GM12801 (cell line): ENCODE data around the gene ACVR1B.

ENCODE experiments used
- TF ChIP-seq, protein P1 (sequence below): IDR thresholded peaks from one replicate; pipeline ENCODE4 v1.5.1; 2011; ENCODE audit warnings: control low read depth; ENCODE audit not compliant: insufficient read length; ENCODE audit errors: extremely low read depth

ACVR1B gene

DNA sequence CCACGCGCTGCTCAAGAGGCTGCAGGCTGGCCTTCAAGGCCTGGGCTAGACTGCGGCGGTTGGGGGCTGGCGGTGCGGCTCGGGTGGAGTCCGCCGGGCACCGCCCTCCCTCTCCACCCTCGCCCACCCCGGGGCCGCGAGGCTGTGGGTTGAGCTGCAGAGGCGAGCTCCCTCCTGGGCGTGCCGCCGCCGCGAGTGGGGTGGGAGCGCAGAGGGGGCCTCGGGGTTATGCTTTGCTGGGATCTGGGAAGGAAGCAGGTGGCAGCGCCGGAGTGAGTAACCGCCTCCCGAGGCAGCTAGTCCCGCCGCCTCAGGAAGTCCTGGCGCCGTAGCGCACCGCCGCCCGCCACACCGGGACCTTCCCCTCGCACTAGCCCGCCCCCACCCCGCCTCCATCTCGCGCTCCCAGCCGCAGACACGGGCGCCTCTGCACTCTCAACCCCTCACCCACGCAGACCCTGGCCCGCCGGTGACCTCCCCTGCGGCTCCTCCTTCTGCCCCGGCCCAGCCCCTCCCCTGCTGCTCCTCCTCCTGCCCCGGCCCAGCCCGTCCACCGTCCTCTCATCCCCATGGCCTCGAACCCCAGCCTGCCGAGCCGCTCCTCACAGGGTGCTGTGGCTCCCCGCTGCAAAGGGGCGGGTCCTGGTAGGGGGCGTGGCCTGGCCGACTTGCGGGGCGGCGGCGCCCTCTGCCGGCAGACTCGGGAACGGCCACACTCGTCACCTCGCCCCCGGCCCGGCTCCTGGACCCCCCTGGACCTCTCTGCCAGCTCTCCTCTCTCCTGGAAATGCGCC is 71.9 kb downstream of the ACVR1B start:
- TF ChIP-seq, protein P1, sequence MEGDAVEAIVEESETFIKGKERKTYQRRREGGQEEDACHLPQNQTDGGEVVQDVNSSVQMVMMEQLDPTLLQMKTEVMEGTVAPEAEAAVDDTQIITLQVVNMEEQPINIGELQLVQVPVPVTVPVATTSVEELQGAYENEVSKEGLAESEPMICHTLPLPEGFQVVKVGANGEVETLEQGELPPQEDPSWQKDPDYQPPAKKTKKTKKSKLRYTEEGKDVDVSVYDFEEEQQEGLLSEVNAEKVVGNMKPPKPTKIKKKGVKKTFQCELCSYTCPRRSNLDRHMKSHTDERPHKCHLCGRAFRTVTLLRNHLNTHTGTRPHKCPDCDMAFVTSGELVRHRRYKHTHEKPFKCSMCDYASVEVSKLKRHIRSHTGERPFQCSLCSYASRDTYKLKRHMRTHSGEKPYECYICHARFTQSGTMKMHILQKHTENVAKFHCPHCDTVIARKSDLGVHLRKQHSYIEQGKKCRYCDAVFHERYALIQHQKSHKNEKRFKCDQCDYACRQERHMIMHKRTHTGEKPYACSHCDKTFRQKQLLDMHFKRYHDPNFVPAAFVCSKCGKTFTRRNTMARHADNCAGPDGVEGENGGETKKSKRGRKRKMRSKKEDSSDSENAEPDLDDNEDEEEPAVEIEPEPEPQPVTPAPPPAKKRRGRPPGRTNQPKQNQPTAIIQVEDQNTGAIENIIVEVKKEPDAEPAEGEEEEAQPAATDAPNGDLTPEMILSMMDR = no peak

DNA sequence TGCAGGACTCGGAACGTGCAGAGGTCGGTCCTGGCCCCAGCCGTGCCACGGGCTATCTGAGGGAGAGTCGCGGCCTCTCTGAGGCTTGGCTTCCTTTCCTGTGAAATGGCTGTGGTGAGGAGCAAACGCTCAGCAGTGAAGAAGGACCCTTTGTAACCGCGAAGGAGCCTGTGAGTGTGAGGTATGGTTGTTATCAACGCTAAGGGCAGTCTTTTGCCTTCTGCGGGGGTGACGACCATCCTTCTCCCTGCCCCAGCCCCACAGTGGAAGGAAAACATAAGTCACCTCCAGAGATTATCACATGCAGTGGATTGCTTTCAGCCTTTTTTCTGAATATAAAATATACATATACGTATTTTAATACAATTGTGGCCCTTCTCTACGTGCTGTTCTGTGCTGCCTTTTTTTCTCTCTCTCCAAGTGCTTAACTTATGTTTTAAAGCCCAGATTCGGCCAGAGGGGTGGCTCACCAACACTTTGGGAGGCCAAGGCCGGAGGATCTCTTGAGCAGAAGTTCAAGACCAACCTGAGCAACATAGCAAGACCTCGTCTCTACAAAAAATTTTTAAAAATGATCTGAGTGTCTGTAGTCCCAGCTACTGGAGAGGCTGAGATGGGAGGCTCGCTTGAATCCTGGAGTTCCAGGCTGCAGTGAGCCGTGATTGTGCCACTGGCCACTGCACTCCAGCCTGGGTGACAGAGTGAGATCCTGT is 72.6 kb downstream of the ACVR1B start:
- TF ChIP-seq, protein P1 = no peak

DNA sequence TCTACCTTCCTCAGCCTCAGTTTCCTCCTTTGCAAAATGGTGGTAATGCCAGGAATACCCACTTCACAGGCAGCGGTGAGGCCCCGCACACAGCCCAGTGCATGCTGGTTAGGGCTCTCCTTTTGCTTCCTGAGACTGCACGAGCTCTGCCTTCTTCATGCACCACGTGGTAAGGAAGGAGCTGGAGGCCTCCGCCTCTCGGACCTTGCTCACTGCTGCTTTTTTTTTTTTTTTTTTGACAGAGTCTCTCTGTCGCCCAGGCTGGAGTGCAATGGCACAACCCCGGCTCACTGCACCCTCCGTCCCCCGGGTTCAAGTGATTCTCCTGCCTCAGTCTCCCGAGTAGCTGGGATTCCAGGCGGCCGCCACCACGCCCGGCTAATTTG is 73.3 kb downstream of the ACVR1B start:
- TF ChIP-seq, protein P1 = no peak

DNA sequence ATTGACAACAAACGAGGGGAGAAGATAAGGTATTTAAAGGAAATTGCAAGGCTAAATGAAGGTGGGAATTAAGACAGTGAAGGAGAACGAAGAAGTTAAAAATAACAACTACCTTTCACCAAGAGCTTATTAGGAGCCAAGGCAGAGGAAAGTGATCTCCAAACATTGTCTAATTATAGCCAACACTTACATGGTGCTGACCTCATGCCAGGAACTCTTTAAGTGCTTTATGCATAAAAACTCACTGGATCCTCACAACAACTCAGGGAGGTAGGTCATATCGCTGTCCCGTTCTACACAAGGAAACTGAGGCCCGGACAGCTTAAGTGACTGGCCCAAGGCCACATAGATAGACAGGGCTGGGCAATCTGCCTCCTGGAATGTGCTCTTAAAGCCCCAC is 74.8 kb downstream of the ACVR1B start:
- TF ChIP-seq, protein P1 = no peak

DNA sequence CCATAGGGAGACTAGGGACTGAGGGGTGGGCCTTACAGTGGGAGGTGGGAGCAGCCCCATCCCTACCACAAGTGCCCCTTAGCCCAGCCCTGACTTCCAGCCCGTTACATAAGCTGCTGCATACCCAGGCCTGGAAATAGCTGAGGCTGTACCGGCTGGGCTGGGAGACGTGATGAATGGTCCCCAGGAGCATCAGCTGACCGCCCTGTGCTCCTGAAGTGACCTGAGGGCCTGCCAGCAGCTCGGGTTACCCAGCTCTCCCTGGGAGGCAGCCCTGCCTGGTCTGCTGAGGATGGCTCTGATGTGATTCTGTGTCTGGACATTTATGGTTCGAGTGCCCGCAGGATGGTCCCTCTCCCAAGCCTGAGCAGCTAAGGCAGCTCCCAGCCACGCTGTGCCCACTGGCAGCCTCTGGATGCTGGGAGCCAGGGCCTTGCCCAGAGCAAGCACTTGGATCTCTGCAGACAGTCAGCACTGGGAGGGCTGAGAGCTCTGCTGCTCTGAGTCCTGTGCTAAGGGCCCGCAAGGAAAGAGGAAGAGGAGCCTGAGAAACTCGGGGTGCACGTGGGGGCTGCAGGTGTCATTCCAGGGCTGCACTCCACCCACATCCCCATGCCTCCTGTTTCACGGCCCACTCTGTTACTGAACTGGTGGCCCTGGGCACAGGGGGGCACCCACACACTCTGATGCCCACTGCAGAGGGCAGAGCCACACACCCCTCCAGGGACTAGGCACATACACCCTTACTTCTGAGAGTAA is 75.8 kb downstream of the ACVR1B start:
- TF ChIP-seq, protein P1 = no peak

DNA sequence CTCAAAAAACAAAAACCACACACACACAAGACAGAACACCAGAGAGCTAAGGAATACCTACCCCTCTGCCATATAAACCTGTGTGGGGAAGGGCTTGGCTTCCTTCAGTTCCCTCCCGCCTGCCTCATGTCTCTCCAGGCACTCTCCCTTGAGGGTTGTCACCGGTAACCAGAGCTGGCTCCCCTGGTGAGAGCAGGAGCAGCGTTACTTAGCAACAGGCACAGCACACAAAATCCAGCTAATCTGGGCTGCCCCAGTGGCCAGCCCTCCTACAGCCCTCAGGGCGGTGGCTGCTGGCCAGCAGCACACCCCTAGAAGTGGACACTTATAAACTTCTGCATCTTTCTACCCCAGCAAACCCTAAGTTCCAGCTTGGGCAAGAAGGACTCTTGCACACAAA is 78.2 kb downstream of the ACVR1B start:
- TF ChIP-seq, protein P1 = no peak

DNA sequence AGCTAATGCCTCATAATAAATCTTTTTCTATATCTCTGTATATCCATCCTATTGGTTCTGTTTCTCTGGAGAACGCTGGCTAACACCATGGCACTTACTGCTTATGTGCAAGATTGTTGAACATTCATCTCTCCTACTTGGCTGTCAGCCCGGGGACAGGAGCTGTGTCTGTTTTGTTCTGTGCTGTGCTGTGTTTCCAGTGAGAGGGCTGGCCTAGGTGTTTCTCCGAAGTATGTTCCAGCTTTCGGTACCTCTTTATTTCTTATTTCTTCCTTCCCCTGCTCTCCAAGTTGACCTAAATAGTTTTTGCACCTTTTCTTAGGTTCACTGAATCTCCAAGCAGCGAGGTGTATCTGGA is 80.9 kb downstream of the ACVR1B start:
- TF ChIP-seq, protein P1 = no peak
